ENCODE data around the gene USP46.
A peak's percentile ranks its signal among the peaks of the same experiment; 100 is the strongest.

USP46 gene

DNA sequence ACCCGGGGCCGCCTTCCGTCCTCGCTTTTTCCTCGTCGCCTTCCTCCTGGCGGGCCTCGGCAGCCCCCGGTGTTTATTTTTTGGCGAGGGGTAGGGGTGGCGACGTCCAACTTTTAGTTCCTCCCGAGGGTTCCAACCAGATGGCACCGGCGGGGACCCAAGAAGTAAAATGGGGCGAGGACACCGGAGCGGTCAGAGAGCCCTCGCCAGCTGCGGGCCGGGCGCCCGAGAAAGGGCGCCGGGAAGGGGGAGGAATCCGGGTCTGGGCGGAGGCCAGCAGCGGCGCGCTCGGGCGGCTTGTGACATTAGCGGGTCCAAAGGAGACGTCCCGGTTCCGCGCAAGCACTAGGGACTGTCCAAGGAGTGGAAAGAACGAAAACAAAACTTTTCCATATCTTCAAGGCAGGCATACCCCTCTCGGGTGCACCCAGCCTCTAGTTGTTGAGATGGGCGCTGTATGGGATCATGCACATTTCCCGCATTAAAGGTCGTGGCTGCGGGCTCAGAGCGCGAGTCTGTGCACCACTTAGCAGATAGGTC, 691 bp upstream of the USP46 start:
- in situ Hi-C loops (cut with HindIII; ENCODE audit: low sequenced_read_pairs) = no loop called here
- DNase-seq (ENCODE audit: low read depth, low spot score) = peak; percentile 29
- TF ChIP-seq, protein P1, sequence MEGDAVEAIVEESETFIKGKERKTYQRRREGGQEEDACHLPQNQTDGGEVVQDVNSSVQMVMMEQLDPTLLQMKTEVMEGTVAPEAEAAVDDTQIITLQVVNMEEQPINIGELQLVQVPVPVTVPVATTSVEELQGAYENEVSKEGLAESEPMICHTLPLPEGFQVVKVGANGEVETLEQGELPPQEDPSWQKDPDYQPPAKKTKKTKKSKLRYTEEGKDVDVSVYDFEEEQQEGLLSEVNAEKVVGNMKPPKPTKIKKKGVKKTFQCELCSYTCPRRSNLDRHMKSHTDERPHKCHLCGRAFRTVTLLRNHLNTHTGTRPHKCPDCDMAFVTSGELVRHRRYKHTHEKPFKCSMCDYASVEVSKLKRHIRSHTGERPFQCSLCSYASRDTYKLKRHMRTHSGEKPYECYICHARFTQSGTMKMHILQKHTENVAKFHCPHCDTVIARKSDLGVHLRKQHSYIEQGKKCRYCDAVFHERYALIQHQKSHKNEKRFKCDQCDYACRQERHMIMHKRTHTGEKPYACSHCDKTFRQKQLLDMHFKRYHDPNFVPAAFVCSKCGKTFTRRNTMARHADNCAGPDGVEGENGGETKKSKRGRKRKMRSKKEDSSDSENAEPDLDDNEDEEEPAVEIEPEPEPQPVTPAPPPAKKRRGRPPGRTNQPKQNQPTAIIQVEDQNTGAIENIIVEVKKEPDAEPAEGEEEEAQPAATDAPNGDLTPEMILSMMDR (IDR thresholded peaks at IDR 0.05; ENCODE audit: low read depth, low read length) = no peak
- peak overlapping the region; percentile 70 for H3K4me3 ChIP-seq (ENCODE audit: low read depth, low read length)

DNA sequence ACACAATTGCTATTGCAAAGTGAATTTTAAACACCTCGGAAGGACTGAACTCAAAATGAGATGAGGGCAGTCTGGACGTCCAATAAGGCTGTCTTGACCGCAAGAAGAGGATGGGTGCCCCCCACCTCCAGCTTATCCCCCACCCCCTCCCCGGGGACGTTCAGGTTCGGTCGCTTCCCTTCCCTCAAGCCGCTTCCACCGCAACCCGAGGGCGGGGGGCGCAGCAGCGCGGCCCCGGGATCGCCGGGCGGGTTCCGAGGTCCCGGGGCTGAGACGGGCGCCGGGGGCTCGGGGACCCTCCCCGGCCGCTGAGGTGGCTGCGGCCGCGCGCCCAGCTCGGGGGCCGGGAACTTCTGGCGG, 480 bp downstream of the USP46 start:
- no peak for DNase-seq (ENCODE audit: low read depth, low spot score)
- in situ Hi-C loops (cut with HindIII; ENCODE audit: low sequenced_read_pairs) = no loop called here
- TF ChIP-seq, protein P1 (IDR thresholded peaks at IDR 0.05; ENCODE audit: low read depth, low read length) = no peak
- H3K4me3 ChIP-seq (ENCODE audit: low read depth, low read length) = peak overlapping the region; percentile 70

DNA sequence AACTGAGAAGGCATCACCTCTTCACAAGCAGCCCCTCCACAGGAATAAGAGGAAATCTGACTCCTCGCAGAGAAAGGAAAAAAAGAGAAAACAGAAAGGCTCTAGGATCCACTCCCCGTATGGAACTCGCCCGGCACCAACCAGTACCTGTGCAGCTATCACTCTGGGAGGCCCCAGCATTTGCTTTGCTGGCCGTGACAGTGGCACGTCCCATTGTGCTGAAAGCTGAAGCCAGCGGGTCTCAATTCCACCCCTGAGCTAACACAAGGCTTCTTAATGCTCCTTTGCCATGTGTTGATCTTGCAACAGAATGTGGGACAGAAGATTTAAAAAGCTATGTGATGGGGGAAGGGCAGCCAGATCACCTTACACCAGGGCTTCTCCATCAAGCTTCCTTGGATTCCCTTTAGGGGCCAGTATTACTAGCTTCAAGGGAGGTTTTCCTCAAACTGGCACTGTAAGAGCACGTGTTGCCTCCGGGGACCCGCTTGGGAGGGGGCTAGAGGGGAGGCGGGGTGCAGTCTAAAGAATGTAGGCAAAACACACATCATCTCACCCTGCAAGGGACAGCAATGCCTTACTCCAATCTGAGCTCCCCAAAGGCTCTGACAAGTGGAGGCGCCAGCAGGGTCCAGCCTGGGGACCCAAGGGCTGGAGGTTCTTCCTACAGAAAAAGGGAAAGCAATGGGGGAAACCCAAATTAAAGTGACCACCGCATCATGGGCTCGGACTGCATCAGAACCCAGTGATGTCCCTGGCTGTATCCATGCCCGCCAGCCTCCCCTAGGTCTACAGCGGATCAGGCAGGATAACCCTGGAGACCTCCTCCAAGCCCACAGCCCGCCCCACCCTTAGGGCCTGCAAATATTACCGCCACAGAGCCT, 1.2 kb downstream of the USP46 start:
- in situ Hi-C loops (cut with HindIII; ENCODE audit: low sequenced_read_pairs) = no loop called here
- H3K4me3 ChIP-seq (ENCODE audit: low read depth, low read length) = peak overlapping the region; percentile 70
- TF ChIP-seq, protein P1 (IDR thresholded peaks at IDR 0.05; ENCODE audit: low read depth, low read length) = peak; percentile 9
- peak; percentile 59 for DNase-seq (ENCODE audit: low read depth, low spot score)

DNA sequence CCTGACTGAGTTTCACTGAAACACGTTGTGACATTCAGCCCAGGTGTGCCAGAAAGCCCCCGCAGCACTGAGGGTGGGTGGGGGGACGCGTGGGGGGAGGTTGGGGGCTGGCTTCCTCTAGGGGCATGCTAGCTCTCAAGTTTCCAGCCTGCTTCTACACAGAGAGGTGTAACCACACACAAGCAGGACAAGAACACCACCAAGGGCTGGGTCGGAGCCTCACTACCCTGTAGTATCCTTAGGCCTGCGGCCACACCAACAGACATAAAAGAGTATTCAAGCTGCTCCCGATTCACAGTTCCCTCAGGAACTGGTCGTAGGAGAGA, 1.8 kb downstream of the USP46 start:
- H3K4me3 ChIP-seq (ENCODE audit: low read depth, low read length) = no peak overlapping the region
- in situ Hi-C loops (cut with HindIII; ENCODE audit: low sequenced_read_pairs) = no loop called here
- TF ChIP-seq, protein P1 (IDR thresholded peaks at IDR 0.05; ENCODE audit: low read depth, low read length) = no peak

DNA sequence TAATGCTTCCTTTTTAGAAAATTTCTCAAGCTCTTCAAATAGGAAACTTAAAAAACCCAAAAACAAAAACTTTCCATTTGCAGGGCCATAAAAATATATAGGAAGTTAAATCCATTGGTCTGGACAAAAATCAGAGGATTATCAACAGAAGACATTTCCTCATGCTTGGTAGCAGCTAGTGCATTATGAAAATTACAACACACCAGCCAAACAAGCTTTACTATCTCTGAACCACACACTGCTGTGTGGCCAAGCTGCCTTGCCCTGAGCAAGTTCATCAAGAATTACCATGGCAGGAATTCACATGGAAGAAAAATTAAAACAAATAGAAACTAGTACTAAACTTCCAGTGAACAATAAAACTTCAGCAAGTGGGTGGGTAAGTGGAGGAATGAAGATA, 3.6 kb downstream of the USP46 start:
- TF ChIP-seq, protein P1 (IDR thresholded peaks at IDR 0.05; ENCODE audit: low read depth, low read length) = no peak
- in situ Hi-C loops (cut with HindIII; ENCODE audit: low sequenced_read_pairs) = no loop called here
- DNase-seq (ENCODE audit: low read depth, low spot score) = no peak
- H3K4me3 ChIP-seq (ENCODE audit: low read depth, low read length) = no peak overlapping the region

More for the DNA sequence above, 1.8 kb downstream of the USP46 start:
- no peak for DNase-seq (ENCODE audit: low read depth, low spot score)

DNA sequence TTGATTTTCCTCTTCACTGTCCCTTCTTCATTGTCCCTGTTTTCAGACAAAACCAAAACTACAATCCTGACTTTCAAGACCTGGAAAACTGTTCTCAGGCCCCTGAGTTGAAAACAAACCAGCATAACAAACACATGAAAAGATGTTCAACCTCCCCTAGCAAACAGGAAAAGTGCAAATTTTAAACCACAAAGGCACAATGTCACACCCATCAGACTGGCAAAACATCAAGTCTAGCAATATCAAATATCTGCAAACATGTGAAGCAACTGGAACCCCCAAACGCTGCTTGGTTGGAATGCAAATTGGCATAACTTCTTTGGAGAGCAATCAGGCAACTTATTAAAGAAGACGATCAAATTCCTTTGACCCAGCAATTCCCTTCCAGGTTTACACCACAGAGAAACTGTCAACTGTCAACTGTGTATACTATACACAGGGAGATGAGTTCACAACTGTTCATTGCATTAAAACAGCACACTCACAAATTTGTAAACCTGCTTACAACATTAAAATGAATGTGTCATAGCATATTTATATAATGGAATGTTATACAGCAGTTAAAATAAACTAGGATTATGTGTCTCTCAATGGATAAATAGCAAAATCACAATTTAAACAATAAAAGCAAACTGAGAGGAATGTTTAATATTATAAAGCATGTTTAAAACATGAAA, 7.0 kb downstream of the USP46 start:
- no peak overlapping the region for H3K4me3 ChIP-seq (ENCODE audit: low read depth, low read length)
- TF ChIP-seq, protein P1 (IDR thresholded peaks at IDR 0.05; ENCODE audit: low read depth, low read length) = no peak
- DNase-seq (ENCODE audit: low read depth, low spot score) = no peak
- in situ Hi-C loops (cut with HindIII; ENCODE audit: low sequenced_read_pairs) = no loop called here
